Testis (tissue), 3 donors: ENCODE data around the gene MYLK. TPM values are rescaled to one million over a fixed set of nuclear protein-coding genes. Genes with fewer than 3 reads are reported as not detected.

Experiments
- DNase-seq: peaks from one replicate; pipeline ENCODE4 v3.0.0-alpha.2; 2019
- H3K27ac ChIP-seq, 2 donors: fragments of 200-600 bp; sonication (generic); one replicate each; pipeline ENCODE4 v1.5.1; 2019
- H3K27me3 ChIP-seq: fragments of 200-600 bp; sonication (generic); one replicate; pipeline ENCODE4 v1.5.1; 2019
- H3K36me3 ChIP-seq: fragments of 200-600 bp; sonication (generic); one replicate; pipeline ENCODE4 v1.5.1; 2017; ENCODE audit warnings: low read depth; ENCODE audit errors: missing control alignments
- H3K4me1 ChIP-seq: fragments of 200-600 bp; sonication (generic); one replicate; pipeline ENCODE4 v1.5.1; 2019
- H3K4me3 ChIP-seq, 2 donors: fragments of 200-600 bp; sonication (generic); one replicate each; pipeline ENCODE4 v1.5.1; 2017 to 2019
- H3K9me3 ChIP-seq: fragments of 200-600 bp; sonication (generic); one replicate; pipeline ENCODE4 v1.5.1; 2017
- CTCF ChIP-seq, 3 experiments: fragments of 450-650 bp in 2 of 3; fragments of 200-600 bp in 1 of 3; sonication (generic) in 1 of 3; IDR thresholded peaks; one replicate each; pipeline ENCODE4 v1.5.1; 2016 to 2019; ENCODE audit warnings: antibody characterized with exemption in 3 of 3, mild to moderate bottlenecking in 2 of 3, moderate library complexity in 1 of 3
- POLR2A ChIP-seq: fragments of 450-650 bp; IDR thresholded peaks from one replicate; pipeline ENCODE4 v1.6.1; 2017; ENCODE audit warnings: antibody characterized with exemption, mild to moderate bottlenecking, moderate library complexity
- WGBS, 2 donors: methylation state at CpG; one replicate each; pipeline ENCODE4 v1.1.5; 2018; 5-methylcytosine and 5-hydroxymethylcytosine counted together
- intact Hi-C: fragments of 100-400 bp; cut with DNase I; formaldehyde crosslinking; loops from one replicate; pipeline ENCODE4 v1.15.1; 2023; ENCODE audit warnings: low total_unique reads
- polyA plus RNA-seq: library from polyadenylated mRNA; stranded (reverse); fragments of 350-450 nt; fragmentation: Illumina TruSeq; extraction: RNeasy Lipid Tissue Mini Kit (QIAGEN cat#74804); gene quantifications from one replicate; pipeline ENCODE4 v1.2.3, GENCODE V29; 2014; ENCODE audit warnings: low read depth, low replicate concordance; ENCODE audit not compliant: insufficient read depth
- total RNA-seq, 2 donors: library from RNA; depleted of rRNA; stranded (reverse); fragments of >200 nt; gene quantifications; one replicate each; pipeline ENCODE4 v1.2.3, GENCODE V29; 2016

MYLK gene
- total and polyA plus RNA-seq, 3 donors from 2014 or later, result 130 to 168 (median 151) TPM

- TF ChIP-seq POLR2A (no peak), CTCF (IDR thresholded peaks at IDR 0.05) (no peak)
- H3K36me3 ChIP-seq, result no peaks in the 10 kb centered on the region
- H3K4me1 ChIP-seq, result no peaks in the 10 kb centered on the region
- H3K27ac ChIP-seq, result no peak overlapping the region
- no peaks in the 10 kb centered on the region for H3K9me3 ChIP-seq
- no peak overlapping the region for H3K4me3 ChIP-seq
- no peak for DNase-seq
- WGBS, 2 donors, result 88 to 90% methylated on average over 5 of the region's 5 CpGs
- H3K27me3 ChIP-seq, result no peaks in the 10 kb centered on the region
- intact Hi-C loops, result no loop called here
These were observed 107.9 kb downstream of the MYLK start for GRCh38 chr3:123776071-123776782.

- Histone ChIP-seq H3K4me3 (no peak overlapping the region), H3K9me3 (no peaks in the 10 kb centered on the region), H3K27me3 (no peaks in the 10 kb centered on the region), H3K27ac (no peak overlapping the region), H3K36me3 (no peaks in the 10 kb centered on the region), H3K4me1 (no peaks in the 10 kb centered on the region)
- WGBS, 2 donors, result 86 to 87% methylated on average over 3 of the region's 3 CpGs
- intact Hi-C loops, result no loop called here
- TF ChIP-seq POLR2A, result no peak
- TF ChIP-seq CTCF (IDR thresholded peaks at IDR 0.05), result no peak
- no peak for DNase-seq
These were observed 109.7 kb downstream of the MYLK start for GRCh38 chr3:123774474-123774873.

GRCh38 chr3:123773681-123774431 is 110.3 kb downstream of the MYLK start:
- DNase-seq, result no peak
- H3K4me3 ChIP-seq, result no peak overlapping the region
- intact Hi-C loops, result no loop called here
- no peaks in the 10 kb centered on the region for H3K27me3 ChIP-seq
- H3K4me1 ChIP-seq, result no peaks in the 10 kb centered on the region
- no peak for TF ChIP-seq CTCF (IDR thresholded peaks at IDR 0.05)
- no peak for TF ChIP-seq POLR2A
- H3K27ac ChIP-seq, result no peak overlapping the region
- no peaks in the 10 kb centered on the region for H3K9me3 ChIP-seq
- WGBS, 2 donors, result 69 to 83% methylated on average over 7 of the region's 7 CpGs
- no peaks in the 10 kb centered on the region for H3K36me3 ChIP-seq

GRCh38 chr3:123769356-123769743 is 114.8 kb downstream of the MYLK start:
- no peak overlapping the region for H3K27ac ChIP-seq
- no peaks in the 10 kb centered on the region for H3K27me3 ChIP-seq
- DNase-seq, result no peak
- WGBS, 2 donors, result 84 to 92% methylated on average over 3 of the region's 3 CpGs
- intact Hi-C loops, result no loop called here
- TF ChIP-seq POLR2A, result no peak
- TF ChIP-seq CTCF (IDR thresholded peaks at IDR 0.05), result no peak
- no peaks in the 10 kb centered on the region for H3K4me1 ChIP-seq
- H3K36me3 ChIP-seq, result no peaks in the 10 kb centered on the region
- H3K4me3 ChIP-seq, result no peak overlapping the region
- no peaks in the 10 kb centered on the region for H3K9me3 ChIP-seq
